Vagina (tissue), 2 donors: ENCODE results near the gene ARID1B. TPM values are rescaled to one million over a fixed set of nuclear protein-coding genes. Genes with fewer than 3 reads are reported as not detected.

Experiments
- DNase-seq, 2 donors: peaks; one replicate each; pipeline ENCODE4 v3.0.0-alpha.2; 2017; ENCODE audit errors: extremely low spot score in 2 of 2
- H3K27ac ChIP-seq: fragments of 200-600 bp; sonication (generic); one replicate; pipeline ENCODE4 v1.5.1; 2019
- H3K27me3 ChIP-seq: fragments of 200-600 bp; sonication (generic); one replicate; pipeline ENCODE4 v1.5.1; 2019
- H3K36me3 ChIP-seq, 2 donors: fragments of 200-600 bp; sonication (generic); one replicate each; pipeline ENCODE4 v1.5.1; 2017 to 2019
- H3K4me1 ChIP-seq: fragments of 200-600 bp; sonication (generic); one replicate; pipeline ENCODE4 v1.5.1; 2019
- H3K4me3 ChIP-seq, 2 donors: fragments of 200-600 bp; sonication (generic); 1 replicate in 1 of 2; 2 replicates in 1 of 2; pipeline ENCODE4 v1.5.1; 2016 to 2019
- H3K9me3 ChIP-seq: fragments of 200-600 bp; sonication (generic); one replicate; pipeline ENCODE4 v1.5.1; 2019
- POLR2A ChIP-seq, 2 donors: fragments of 450-650 bp; IDR thresholded peaks; one replicate each; pipeline ENCODE4 v1.6.1; 2017; ENCODE audit warnings: antibody characterized with exemption in 2 of 2, mild to moderate bottlenecking in 2 of 2, moderate library complexity in 2 of 2
- POLR2AphosphoS5 ChIP-seq, 2 donors: sonication (generic); formaldehyde crosslinking; IDR thresholded peaks; one replicate each; pipeline ENCODE4 v1.9.0; 2017; ENCODE audit warnings: antibody characterized with exemption in 2 of 2, mild to moderate bottlenecking in 2 of 2, low read depth in 1 of 2; ENCODE audit not compliant: insufficient read depth in 1 of 2
- intact Hi-C: fragments of 100-400 bp; cut with DNase I; formaldehyde crosslinking; loops from one replicate; pipeline ENCODE4 v1.15.1; 2023
- total RNA-seq: library from RNA; depleted of rRNA; stranded (reverse); fragments of >200 nt; gene quantifications from one replicate; pipeline ENCODE4 v1.2.3, GENCODE V29; 2016
- TF ChIP-seq, protein P1 (sequence below), 3 experiments: fragments of 450-650 bp in 2 of 3; fragments of 200-600 bp in 1 of 3; sonication (generic) in 1 of 3; IDR thresholded peaks; one replicate each; pipeline ENCODE4 v1.5.1; 2017 to 2019; ENCODE audit warnings: antibody characterized with exemption in 3 of 3, mild to moderate bottlenecking in 2 of 3, moderate library complexity in 2 of 3

The ARID1B gene
- total RNA-seq, 1 donor from 2014 or later: 141 TPM

DNA sequence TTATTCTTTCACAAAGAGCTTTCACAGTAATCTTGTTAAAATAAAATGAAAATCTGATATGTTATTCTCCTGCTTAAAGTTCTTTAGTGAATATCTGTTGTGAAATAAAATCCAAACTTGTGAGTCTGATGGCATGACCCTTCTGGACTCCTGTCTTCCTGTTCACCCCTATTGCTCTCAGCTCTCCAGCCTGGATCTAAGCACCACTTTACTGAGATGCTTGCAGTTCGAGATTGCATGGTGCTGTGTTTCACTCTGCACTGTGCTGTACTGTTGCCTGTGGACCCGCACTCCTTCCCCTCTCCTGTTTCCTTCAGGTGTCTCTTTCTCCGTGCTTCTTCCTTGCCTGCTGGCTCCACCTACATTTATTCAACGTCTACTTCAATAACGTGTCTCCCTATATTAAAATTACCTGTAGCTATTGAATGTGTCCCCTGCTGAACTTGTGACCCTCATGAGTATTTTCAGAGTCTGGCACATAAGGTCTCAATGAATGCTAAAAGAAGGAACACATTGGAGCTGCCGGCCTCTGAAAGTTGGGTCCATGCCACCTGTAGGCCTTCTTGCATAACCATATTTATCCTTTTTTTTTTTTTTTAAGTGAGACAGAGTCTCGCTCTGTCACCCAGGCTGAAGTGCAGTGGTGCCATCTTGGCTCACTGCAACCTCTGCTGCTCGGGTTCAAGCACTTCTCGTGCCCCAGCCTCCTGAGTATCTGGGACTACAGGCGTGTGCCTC, 100.1 kb downstream of the ARID1B start:
- no peaks in the 10 kb centered on the region for H3K27me3 ChIP-seq
- no peak overlapping the region for H3K4me3 ChIP-seq
- DNase-seq: no peak
- H3K36me3 ChIP-seq: no peaks in the 10 kb centered on the region
- intact Hi-C loops: no loop called here
- H3K4me1 ChIP-seq: peaks cover 80% of the 10 kb centered on the region
- TF ChIP-seq POLR2A (IDR thresholded peaks at IDR 0.05) (no peak), POLR2AphosphoS5 (IDR thresholded peaks at IDR 0.05; ENCODE audit: insufficient read depth in 1 of 2, low read depth in 1 of 2) (no peak)
- TF ChIP-seq, protein P1, sequence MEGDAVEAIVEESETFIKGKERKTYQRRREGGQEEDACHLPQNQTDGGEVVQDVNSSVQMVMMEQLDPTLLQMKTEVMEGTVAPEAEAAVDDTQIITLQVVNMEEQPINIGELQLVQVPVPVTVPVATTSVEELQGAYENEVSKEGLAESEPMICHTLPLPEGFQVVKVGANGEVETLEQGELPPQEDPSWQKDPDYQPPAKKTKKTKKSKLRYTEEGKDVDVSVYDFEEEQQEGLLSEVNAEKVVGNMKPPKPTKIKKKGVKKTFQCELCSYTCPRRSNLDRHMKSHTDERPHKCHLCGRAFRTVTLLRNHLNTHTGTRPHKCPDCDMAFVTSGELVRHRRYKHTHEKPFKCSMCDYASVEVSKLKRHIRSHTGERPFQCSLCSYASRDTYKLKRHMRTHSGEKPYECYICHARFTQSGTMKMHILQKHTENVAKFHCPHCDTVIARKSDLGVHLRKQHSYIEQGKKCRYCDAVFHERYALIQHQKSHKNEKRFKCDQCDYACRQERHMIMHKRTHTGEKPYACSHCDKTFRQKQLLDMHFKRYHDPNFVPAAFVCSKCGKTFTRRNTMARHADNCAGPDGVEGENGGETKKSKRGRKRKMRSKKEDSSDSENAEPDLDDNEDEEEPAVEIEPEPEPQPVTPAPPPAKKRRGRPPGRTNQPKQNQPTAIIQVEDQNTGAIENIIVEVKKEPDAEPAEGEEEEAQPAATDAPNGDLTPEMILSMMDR (IDR thresholded peaks at IDR 0.05): no peak
- H3K27ac ChIP-seq: no peak overlapping the region
- H3K9me3 ChIP-seq: no peaks in the 10 kb centered on the region

DNA sequence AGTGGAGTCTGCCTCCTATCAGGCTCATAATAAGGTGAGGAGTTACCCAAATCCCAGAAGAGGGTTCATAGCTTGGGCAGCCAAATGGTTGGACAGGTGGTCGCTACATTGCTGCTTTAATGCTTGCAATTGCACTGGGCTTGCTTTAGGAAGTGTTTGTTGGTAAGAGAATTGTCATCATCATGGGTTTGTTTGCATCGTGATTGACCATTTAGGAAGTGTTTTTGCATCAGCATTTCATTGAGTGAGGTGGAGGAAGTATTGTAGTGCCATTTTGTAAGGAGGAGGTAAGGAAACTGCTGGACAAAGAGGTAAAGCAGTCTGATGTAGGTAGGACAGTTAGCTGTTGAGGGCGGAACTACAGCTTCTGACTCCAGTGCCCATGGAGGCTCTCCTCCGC, 101.5 kb downstream of the ARID1B start:
- DNase-seq: no peak
- no peaks in the 10 kb centered on the region for H3K9me3 ChIP-seq
- intact Hi-C loops: no loop called here
- no peak for TF ChIP-seq POLR2AphosphoS5 (IDR thresholded peaks at IDR 0.05; ENCODE audit: insufficient read depth in 1 of 2, low read depth in 1 of 2)
- TF ChIP-seq POLR2A (IDR thresholded peaks at IDR 0.05): no peak
- TF ChIP-seq, protein P1 (IDR thresholded peaks at IDR 0.05): no peak
- no peak overlapping the region for H3K27ac ChIP-seq
- H3K4me3 ChIP-seq: no peak overlapping the region
- H3K27me3 ChIP-seq: no peaks in the 10 kb centered on the region
- peaks cover 88% of the 10 kb centered on the region for H3K4me1 ChIP-seq
- H3K36me3 ChIP-seq: no peaks in the 10 kb centered on the region

DNA sequence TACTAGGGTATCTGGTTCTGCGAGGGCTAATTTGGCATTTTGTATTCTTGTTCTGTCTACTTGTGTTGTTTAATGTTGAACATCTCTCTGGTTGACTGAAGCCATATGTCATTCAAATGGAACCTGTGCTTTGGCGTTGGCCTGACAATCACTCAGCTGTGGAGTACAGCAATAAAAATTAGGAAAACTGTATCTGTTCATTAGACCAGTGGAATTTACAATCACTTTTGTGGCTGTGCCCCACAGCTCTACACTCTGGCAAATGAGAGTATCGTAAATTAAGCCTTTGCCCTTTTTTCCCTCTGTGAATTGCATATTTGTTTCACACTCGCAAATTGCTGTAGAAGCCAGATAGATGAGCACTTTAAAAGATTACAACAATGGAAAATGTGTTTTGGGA, 102.0 kb downstream of the ARID1B start:
- Histone ChIP-seq H3K27ac (no peak overlapping the region), H3K27me3 (no peaks in the 10 kb centered on the region), H3K4me3 (no peak overlapping the region), H3K4me1 (peaks cover 93% of the 10 kb centered on the region), H3K9me3 (no peaks in the 10 kb centered on the region), H3K36me3 (no peaks in the 10 kb centered on the region)
- intact Hi-C loops: no loop called here
- DNase-seq: no peak
- TF ChIP-seq, protein P1 (IDR thresholded peaks at IDR 0.05): no peak

- no peak for DNase-seq
- TF ChIP-seq POLR2A (IDR thresholded peaks at IDR 0.05) (no peak), POLR2AphosphoS5 (IDR thresholded peaks at IDR 0.05; ENCODE audit: insufficient read depth in 1 of 2, low read depth in 1 of 2) (no peak)
- TF ChIP-seq, protein P1 (IDR thresholded peaks at IDR 0.05): no peak
- H3K4me3 ChIP-seq: no peak overlapping the region
- H3K27me3 ChIP-seq: no peaks in the 10 kb centered on the region
- H3K9me3 ChIP-seq: no peaks in the 10 kb centered on the region
- intact Hi-C loops: no loop called here
- H3K27ac ChIP-seq: no peak overlapping the region
- no peaks in the 10 kb centered on the region for H3K36me3 ChIP-seq
- peaks cover 97% of the 10 kb centered on the region for H3K4me1 ChIP-seq
Measured at GRCh38 chr6:156879591-156879990, 102.4 kb downstream of the ARID1B start.

DNA sequence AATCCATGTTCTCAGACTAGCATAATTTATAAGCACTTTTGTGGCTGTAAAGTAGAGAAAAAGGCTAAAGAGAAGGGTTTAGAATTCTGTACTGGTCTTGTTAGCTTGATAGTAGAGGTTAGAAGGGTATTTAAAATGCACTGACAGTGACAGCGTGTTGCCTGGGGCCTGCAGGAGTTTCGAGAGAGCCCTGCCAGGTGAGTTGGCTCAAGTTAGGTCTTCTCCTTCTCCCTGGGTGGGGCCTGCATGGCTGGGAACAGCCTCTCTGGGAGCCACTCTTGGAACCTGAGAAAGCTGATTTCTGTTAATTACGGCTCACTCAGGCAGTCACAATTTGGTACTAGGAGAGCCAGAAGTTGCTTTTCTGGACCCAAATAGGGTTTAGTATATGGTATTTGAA, 103.7 kb downstream of the ARID1B start:
- Histone ChIP-seq H3K27ac (no peak overlapping the region), H3K4me1 (peaks cover 95% of the 10 kb centered on the region), H3K4me3 (no peak overlapping the region), H3K9me3 (no peaks in the 10 kb centered on the region), H3K27me3 (no peaks in the 10 kb centered on the region), H3K36me3 (no peaks in the 10 kb centered on the region)
- intact Hi-C loops: no loop called here
- TF ChIP-seq, protein P1 (IDR thresholded peaks at IDR 0.05): no peak
- TF ChIP-seq POLR2A (IDR thresholded peaks at IDR 0.05): no peak
- no peak for TF ChIP-seq POLR2AphosphoS5 (IDR thresholded peaks at IDR 0.05; ENCODE audit: insufficient read depth in 1 of 2, low read depth in 1 of 2)
- DNase-seq: no peak
